Natural killer cell treated with Interleukin-12 subunit alpha and Interleukin-12 subunit beta and Interleukin-15 and Interleukin-18, amount 100 ng/mL, for 72 hours (primary cell): ENCODE measurements around the gene TSPAN18. TPM values are rescaled to one million over a fixed set of nuclear protein-coding genes. Genes with fewer than 3 reads are reported as not detected.

Experiments
- ATAC-seq, 2 donors: fragments of 150-1000 bp; cut with Tn5 transposase in 1 of 2; sonication (Bioruptor Pico), chemical (Tn5 transposase) in 1 of 2; 2 replicates each; pipeline ENCODE4 v1.10.0; 2021
- DNase-seq: peaks from one replicate; pipeline ENCODE4 v3.0.0; 2022; ENCODE audit warnings: low spot score
- H3K27ac Mint-ChIP-seq, 2 donors: 1 replicate in 1 of 2; 2 replicates in 1 of 2; pipeline ENCODE4 v1.8.0; 2022; ENCODE audit warnings: mixed read lengths in 2 of 2, mild to moderate bottlenecking in 1 of 2, moderate library complexity in 1 of 2
- H3K27me3 Mint-ChIP-seq, 2 donors: 1 replicate in 1 of 2; 2 replicates in 1 of 2; pipeline ENCODE4 v1.8.0; 2022; ENCODE audit warnings: mixed read lengths in 2 of 2
- H3K36me3 Mint-ChIP-seq: one replicate; pipeline ENCODE4 v1.8.0; 2022; ENCODE audit warnings: mixed read lengths
- H3K4me1 Mint-ChIP-seq, 2 donors: 1 replicate in 1 of 2; 2 replicates in 1 of 2; pipeline ENCODE4 v1.8.0; 2022; ENCODE audit warnings: low read depth in 2 of 2, mixed read lengths in 2 of 2, mild to moderate bottlenecking in 1 of 2
- H3K4me3 Mint-ChIP-seq: one replicate; pipeline ENCODE4 v1.8.0; 2022; ENCODE audit warnings: mixed read lengths
- H3K9me3 Mint-ChIP-seq: 2 replicates; pipeline ENCODE4 v1.8.0; 2022; ENCODE audit warnings: mixed read lengths
- total RNA-seq, 2 donors: library from RNA; stranded (reverse); gene quantifications; one replicate each; pipeline ENCODE4 v1.2.3, GENCODE V29; 2022

The TSPAN18 gene
- total RNA-seq, 2 donors from 2014 or later, result 0.26 to 0.64 TPM

- Mint-ChIP-seq H3K4me1 (no peaks in the 10 kb centered on the region), H3K4me3 (no peak overlapping the region), H3K27me3 (peaks cover 7 to 19% of the 10 kb centered on the region in 2 donors), H3K36me3 (no peaks in the 10 kb centered on the region), H3K9me3 (no peaks in the 10 kb centered on the region), H3K27ac (no peak overlapping the region)
- DNase-seq (no peak), ATAC-seq (no peak)
Measured at GRCh38 chr11:44750551-44751465, 24.0 kb downstream of the TSPAN18 start.

DNA sequence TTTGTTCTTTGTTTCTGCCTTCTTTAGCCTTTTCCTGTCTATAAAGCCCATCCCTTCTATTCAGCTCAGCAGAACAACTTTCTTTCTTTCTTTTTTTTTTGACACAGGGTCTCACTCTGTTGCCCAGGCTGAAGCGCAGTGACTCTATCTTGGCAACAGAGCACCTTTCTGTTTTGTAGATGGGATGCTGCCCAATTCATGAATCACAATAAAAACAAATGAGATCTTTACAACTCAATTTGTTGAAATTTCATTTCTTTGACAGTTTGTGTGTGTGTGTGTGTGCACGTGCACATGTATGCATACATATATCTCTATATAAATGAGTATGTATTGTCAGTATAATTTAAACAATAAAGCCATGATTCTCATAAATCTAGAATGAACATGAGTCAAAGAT, 25.5 kb downstream of the TSPAN18 start:
- H3K27ac Mint-ChIP-seq, result no peak overlapping the region
- H3K4me3 Mint-ChIP-seq, result no peak overlapping the region
- no peak for ATAC-seq
- H3K9me3 Mint-ChIP-seq, result no peaks in the 10 kb centered on the region
- no peak for DNase-seq
- H3K27me3 Mint-ChIP-seq, result peaks cover 15 to 25% of the 10 kb centered on the region in 2 donors
- H3K4me1 Mint-ChIP-seq, result no peaks in the 10 kb centered on the region
- no peaks in the 10 kb centered on the region for H3K36me3 Mint-ChIP-seq

- H3K27ac Mint-ChIP-seq, result no peak overlapping the region
- peaks cover 1% of the 10 kb centered on the region for H3K36me3 Mint-ChIP-seq
- no peaks in the 10 kb centered on the region for H3K4me1 Mint-ChIP-seq
- peaks cover 16 to 23% of the 10 kb centered on the region in 2 donors for H3K27me3 Mint-ChIP-seq
- ATAC-seq (no peak), DNase-seq (no peak)
- no peaks in the 10 kb centered on the region for H3K9me3 Mint-ChIP-seq
- H3K4me3 Mint-ChIP-seq, result no peak overlapping the region
Measured at GRCh38 chr11:44752713-44753112, 26.0 kb downstream of the TSPAN18 start.

DNA sequence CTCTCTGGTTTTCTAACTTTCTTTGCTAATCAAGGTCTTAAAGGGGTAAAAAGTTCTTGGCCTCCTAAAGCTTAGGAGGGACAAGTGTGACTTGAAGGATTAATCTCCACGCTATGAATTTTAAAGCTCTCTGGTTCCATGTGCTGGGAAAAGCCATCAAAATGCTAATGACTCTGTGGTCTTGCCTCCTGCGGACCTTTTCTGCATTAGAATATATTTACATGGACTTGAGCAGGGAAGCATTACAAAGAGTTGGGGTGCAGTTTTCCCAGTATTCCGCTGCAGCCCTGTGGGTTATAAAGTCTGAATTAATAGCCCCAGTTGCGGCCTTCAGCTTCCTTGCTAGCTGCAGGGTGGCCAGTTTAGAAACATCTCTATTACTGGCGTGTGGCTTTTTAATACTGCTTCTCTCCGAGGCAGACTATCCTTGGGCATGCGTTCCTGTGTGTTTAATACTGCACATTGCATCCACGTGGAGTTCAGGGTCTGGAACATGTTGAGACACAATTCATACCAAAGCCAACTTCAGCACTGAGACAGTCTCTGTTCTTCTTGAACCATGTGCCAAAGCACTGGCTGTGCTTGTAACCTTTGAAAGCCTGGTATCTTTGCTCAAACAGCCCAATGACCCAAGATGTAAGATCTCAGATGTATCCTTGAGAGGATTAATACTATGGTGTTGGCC, 27.3 kb downstream of the TSPAN18 start:
- H3K27me3 Mint-ChIP-seq, result peaks cover 27% of the 10 kb centered on the region in 2 donors
- ATAC-seq (no peak), DNase-seq (no peak)
- no peak overlapping the region for H3K27ac Mint-ChIP-seq
- no peak overlapping the region for H3K4me3 Mint-ChIP-seq
- peaks cover 12% of the 10 kb centered on the region for H3K36me3 Mint-ChIP-seq
- no peaks in the 10 kb centered on the region for H3K4me1 Mint-ChIP-seq
- peaks cover 3% of the 10 kb centered on the region for H3K9me3 Mint-ChIP-seq

GRCh38 chr11:44754876-44755555, 28.3 kb downstream of the TSPAN18 start:
- no peak overlapping the region for H3K27ac Mint-ChIP-seq
- H3K4me3 Mint-ChIP-seq, result no peak overlapping the region
- H3K9me3 Mint-ChIP-seq, result peaks cover 3% of the 10 kb centered on the region
- H3K36me3 Mint-ChIP-seq, result peaks cover 17% of the 10 kb centered on the region
- no peaks in the 10 kb centered on the region for H3K4me1 Mint-ChIP-seq
- DNase-seq, result no peak
- H3K27me3 Mint-ChIP-seq, result peaks cover 33 to 36% of the 10 kb centered on the region in 2 donors
- no peak for ATAC-seq

DNA sequence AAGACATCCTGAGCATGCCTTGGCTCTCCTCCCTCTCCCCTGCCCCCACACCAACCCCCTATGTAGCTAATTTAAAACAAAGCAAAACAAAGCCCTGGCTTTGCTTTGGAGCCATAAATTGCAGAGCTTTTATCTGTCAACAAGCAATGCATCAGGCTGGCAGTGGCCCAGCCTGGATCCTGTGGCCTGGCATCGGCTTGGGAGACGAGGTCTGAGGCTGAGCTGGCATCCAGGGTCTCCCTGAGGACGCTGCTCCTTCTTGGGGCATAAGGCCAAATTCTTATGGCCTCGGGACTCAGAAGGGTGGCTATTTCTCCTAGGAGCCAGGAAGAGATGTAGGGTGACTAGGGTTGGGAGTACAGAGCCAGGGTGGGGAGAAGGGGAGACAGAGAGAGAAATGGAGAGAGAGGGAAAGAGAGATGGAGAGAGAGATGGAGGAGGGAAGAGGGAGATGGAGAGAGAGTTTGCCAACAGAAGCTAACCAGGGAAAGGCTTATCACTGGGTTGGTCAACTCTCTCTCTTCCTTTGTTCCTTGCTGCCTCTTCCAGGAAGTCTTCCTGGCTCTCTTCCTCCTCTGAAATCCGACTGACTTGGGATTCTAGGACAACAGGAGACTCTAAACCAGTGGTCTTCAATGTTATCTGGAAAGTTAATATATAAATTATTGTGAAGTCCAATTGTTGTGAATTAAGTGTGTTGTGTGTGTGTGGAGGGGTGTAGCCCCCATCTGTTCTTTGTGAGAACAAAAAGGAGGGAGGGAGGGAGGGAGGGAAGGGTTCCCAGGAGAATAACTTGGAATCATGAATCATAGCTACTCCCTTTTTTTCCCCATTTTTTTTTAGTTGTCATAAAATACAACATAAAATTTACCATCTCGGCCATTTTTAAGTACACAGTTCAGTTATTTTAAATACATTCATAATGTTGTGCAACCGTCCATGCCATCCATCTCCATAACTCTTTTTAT, 29.1 kb downstream of the TSPAN18 start:
- DNase-seq, result no peak
- Mint-ChIP-seq H3K36me3 (peaks cover 17% of the 10 kb centered on the region), H3K4me1 (no peaks in the 10 kb centered on the region), H3K4me3 (no peak overlapping the region), H3K9me3 (peaks cover 3% of the 10 kb centered on the region), H3K27me3 (peaks cover 36 to 40% of the 10 kb centered on the region in 2 donors), H3K27ac (no peak overlapping the region)
- ATAC-seq, result no peak

DNA sequence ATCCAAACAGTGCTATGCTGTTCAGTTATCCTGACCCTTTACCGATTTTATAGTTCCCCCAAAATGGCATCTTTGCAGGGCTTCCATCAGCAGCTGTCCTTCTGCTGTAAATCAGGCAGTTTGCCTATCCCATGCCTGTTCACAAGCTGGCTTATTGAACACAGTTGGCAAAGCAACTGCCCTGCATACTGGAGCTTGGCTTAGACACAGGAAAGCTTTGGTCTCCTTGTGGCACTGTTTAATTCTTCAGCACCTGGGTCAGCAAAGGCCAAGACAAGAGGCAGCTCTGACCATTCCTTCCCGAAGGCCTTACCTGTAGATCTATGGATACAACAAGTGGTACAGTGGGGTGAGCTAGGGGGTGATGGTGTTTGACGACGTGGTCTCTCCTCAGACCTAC, 32.2 kb downstream of the TSPAN18 start:
- H3K27ac Mint-ChIP-seq, result no peak overlapping the region
- H3K27me3 Mint-ChIP-seq, result peaks cover 28 to 40% of the 10 kb centered on the region in 2 donors
- H3K4me3 Mint-ChIP-seq, result no peak overlapping the region
- peaks cover 17% of the 10 kb centered on the region for H3K36me3 Mint-ChIP-seq
- peaks cover 3% of the 10 kb centered on the region for H3K9me3 Mint-ChIP-seq
- H3K4me1 Mint-ChIP-seq, result peaks cover 0 to 4% of the 10 kb centered on the region in 2 donors
- DNase-seq (no peak), ATAC-seq (no peak)

DNA sequence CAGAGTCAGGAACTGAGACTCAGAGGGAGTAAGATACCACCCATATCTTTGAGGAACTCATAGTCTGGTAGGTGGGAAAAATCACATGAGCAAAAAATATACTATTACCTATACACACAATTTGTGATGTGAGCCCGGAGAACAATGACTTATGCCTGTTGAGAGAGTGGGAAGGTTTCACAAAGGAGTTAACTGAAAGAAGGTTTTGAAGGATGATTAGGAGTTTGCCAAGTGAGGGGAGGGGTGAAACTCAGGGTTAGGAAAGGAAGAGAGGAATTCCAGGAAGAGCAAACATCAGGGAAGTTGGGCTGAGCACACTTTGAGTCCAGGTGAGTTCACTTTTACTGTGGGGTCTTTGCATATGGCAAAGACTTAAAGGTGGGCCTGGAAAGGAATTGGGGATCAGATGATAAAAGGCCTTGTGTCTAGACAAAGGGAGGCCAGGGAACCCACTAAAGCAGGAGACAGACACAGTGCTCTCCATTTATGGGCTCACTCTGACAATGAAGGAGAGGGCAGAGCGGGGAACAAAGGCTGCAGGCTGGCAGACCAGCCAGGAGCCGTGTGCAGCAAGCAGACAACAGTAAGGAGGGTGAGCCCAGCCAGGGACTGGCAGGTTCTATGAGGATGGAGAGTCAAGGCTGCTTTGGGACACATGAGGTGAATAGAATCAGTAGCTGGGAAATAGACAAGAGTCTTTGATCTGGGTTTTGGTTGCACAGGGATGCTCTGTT, 33.1 kb downstream of the TSPAN18 start:
- Mint-ChIP-seq H3K27ac (no peak overlapping the region), H3K4me1 (peaks cover 0 to 4% of the 10 kb centered on the region in 2 donors), H3K36me3 (peaks cover 17% of the 10 kb centered on the region), H3K9me3 (peaks cover 3% of the 10 kb centered on the region), H3K27me3 (peaks cover 24 to 34% of the 10 kb centered on the region in 2 donors), H3K4me3 (no peak overlapping the region)
- DNase-seq (no peak), ATAC-seq (no peak)

DNA sequence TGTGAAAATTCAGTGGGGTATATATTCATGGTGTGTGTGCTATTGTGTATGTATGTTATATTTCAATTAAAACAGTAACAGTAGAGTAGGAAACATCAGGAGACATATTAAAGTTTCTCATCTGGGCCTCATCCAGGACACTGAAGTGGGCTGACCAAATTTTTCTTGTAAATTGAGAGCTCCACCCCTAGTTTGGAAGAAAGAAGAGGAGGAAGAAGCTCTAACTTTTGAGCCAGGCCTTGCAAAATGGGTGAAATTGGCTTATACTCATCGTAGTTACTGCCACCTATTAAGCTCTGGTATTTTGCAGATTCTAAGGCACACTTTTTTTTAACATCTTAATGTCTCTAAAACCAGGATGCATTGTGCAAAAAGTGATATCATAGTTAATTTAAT, 33.7 kb downstream of the TSPAN18 start:
- no peak overlapping the region for H3K4me3 Mint-ChIP-seq
- peaks cover 0 to 4% of the 10 kb centered on the region in 2 donors for H3K4me1 Mint-ChIP-seq
- ATAC-seq, result no peak
- no peak for DNase-seq
- H3K36me3 Mint-ChIP-seq, result peaks cover 17% of the 10 kb centered on the region
- peaks cover 3% of the 10 kb centered on the region for H3K9me3 Mint-ChIP-seq
- no peak overlapping the region for H3K27ac Mint-ChIP-seq
- H3K27me3 Mint-ChIP-seq, result peaks cover 24 to 34% of the 10 kb centered on the region in 2 donors

GRCh38 chr11:44760917-44761550, 34.3 kb downstream of the TSPAN18 start:
- Mint-ChIP-seq H3K36me3 (peaks cover 17% of the 10 kb centered on the region), H3K27ac (no peak overlapping the region), H3K27me3 (peaks cover 24 to 34% of the 10 kb centered on the region in 2 donors), H3K4me3 (no peak overlapping the region), H3K9me3 (peaks cover 3% of the 10 kb centered on the region), H3K4me1 (peaks cover 0 to 4% of the 10 kb centered on the region in 2 donors)
- ATAC-seq, result peak in 1 of 2 donors; percentile 31
- no peak for DNase-seq

- Mint-ChIP-seq H3K36me3 (peaks cover 17% of the 10 kb centered on the region), H3K27ac (no peak overlapping the region), H3K4me3 (no peak overlapping the region), H3K27me3 (peaks cover 21 to 28% of the 10 kb centered on the region in 2 donors), H3K4me1 (peaks cover 0 to 4% of the 10 kb centered on the region in 2 donors), H3K9me3 (peaks cover 3% of the 10 kb centered on the region)
- DNase-seq (no peak), ATAC-seq (no peak)
Measured at GRCh38 chr11:44761551-44761961, 34.8 kb downstream of the TSPAN18 start.
